GM12878 (cell line): ENCODE measurements around the gene TYW1.
"Not testable (repeated sequence)": the region's sequence is repeated elsewhere in the genome, so short reads cannot be mapped to it uniquely, and the experiment has no call there.

Experiments
- PAX8 ChIP-seq: fragments of 450-650 bp; IDR thresholded peaks from 2 replicates; pipeline ENCODE4 v1.6.1; 2017; ENCODE audit warnings: mild to moderate bottlenecking, moderate library complexity
- TCF12 ChIP-seq: IDR thresholded peaks from 2 replicates; pipeline ENCODE4 v1.6.1; 2011; ENCODE audit warnings: low read depth, mild to moderate bottlenecking, low read length
- ZZZ3 ChIP-seq: IDR thresholded peaks from 2 replicates; pipeline ENCODE4 v1.6.1; 2011; ENCODE audit warnings: low read depth; ENCODE audit not compliant: control insufficient read depth, insufficient read length

GRCh38 chr7:67091053-67091452, 94.4 kb downstream of the TYW1 start:
- TF ChIP-seq TCF12, PAX8, ZZZ3: not testable (repeated sequence)
